Neural progenitor cell (in vitro differentiated cells): Measurements from ENCODE around the gene ADK. TPM values are rescaled to one million over a fixed set of nuclear protein-coding genes. Genes with fewer than 3 reads are reported as not detected.

ENCODE experiments used
- DNase-seq: peaks from one replicate; pipeline ENCODE4 v3.0.0-alpha.2; 2016; ENCODE audit warnings: low spot score
- H2AFZ ChIP-seq: fragments of 200-600 bp; sonication (generic); replicated peaks from 2 replicates; pipeline ENCODE4 v1.6.1; 2016; ENCODE audit warnings: antibody characterized with exemption
- H3F3A ChIP-seq: fragments of 200-600 bp; sonication (generic); 2 replicates; pipeline ENCODE4 v1.6.1; 2016; ENCODE audit warnings: antibody characterized with exemption, low read depth
- H3K27ac ChIP-seq: fragments of 200-600 bp; sonication (generic); 2 replicates; pipeline ENCODE4 v1.5.1; 2016; ENCODE audit warnings: mild to moderate bottlenecking
- H3K27me3 ChIP-seq: fragments of 200-600 bp; sonication (generic); 2 replicates; pipeline ENCODE4 v1.6.1; 2016; ENCODE audit warnings: mild to moderate bottlenecking, moderate library complexity
- H3K36me3 ChIP-seq: fragments of 200-600 bp; sonication (generic); 2 replicates; pipeline ENCODE4 v1.5.1; 2016
- H3K4me1 ChIP-seq: fragments of 200-600 bp; sonication (generic); 2 replicates; pipeline ENCODE4 v1.6.1; 2016; ENCODE audit warnings: mixed run types
- H3K4me2 ChIP-seq: fragments of 200-600 bp; sonication (generic); 2 replicates; pipeline ENCODE4 v1.6.1; 2016
- H3K4me3 ChIP-seq: fragments of 200-600 bp; sonication (generic); 2 replicates; pipeline ENCODE4 v1.5.1; 2016
- H3K79me2 ChIP-seq: fragments of 200-600 bp; sonication (generic); 2 replicates; pipeline ENCODE4 v1.6.1; 2016; ENCODE audit warnings: low read depth
- H3K9ac ChIP-seq: fragments of 200-600 bp; sonication (generic); 2 replicates; pipeline ENCODE4 v1.6.1; 2016
- H3K9me3 ChIP-seq: fragments of 200-600 bp; sonication (generic); 2 replicates; pipeline ENCODE4 v1.5.1; 2016; ENCODE audit warnings: low read depth
- H4K20me1 ChIP-seq: fragments of 200-600 bp; sonication (generic); 2 replicates; pipeline ENCODE4 v1.6.1; 2016; ENCODE audit warnings: low read depth
- H3K27ac Mint-ChIP-seq: 3 replicates; pipeline ENCODE4 v1.8.0; 2021; ENCODE audit warnings: mixed read lengths
- H3K27me3 Mint-ChIP-seq: 2 replicates; pipeline ENCODE4 v1.8.0; 2022; ENCODE audit warnings: low read depth, mild to moderate bottlenecking, inconsistent platforms, moderate library complexity, mixed read lengths; ENCODE audit not compliant: insufficient read depth
- H3K36me3 Mint-ChIP-seq: 3 replicates; pipeline ENCODE4 v1.8.0; 2021; ENCODE audit warnings: mixed read lengths
- H3K4me1 Mint-ChIP-seq: 3 replicates; pipeline ENCODE4 v1.8.0; 2021; ENCODE audit warnings: mixed read lengths
- H3K4me3 Mint-ChIP-seq: 3 replicates; pipeline ENCODE4 v1.8.0; 2021; ENCODE audit warnings: mild to moderate bottlenecking, moderate library complexity, mixed read lengths
- H3K9me3 Mint-ChIP-seq: 3 replicates; pipeline ENCODE4 v1.8.0; 2020; ENCODE audit warnings: mixed read lengths
- EZH2 ChIP-seq: fragments of 200-600 bp; sonication (generic); IDR thresholded peaks from 2 replicates; pipeline ENCODE4 v1.6.1; 2017; ENCODE audit warnings: antibody characterized with exemption, mild to moderate bottlenecking, moderate library complexity
- EZH2phosphoT487 ChIP-seq: fragments of 200-600 bp; sonication (generic); IDR thresholded peaks from 2 replicates; pipeline ENCODE4 v1.6.1; 2017; ENCODE audit warnings: antibody characterized with exemption
- total RNA-seq: library from RNA; depleted of rRNA; stranded (reverse); fragments of >200 nt; gene quantifications from 2 replicates; pipeline ENCODE4 v1.2.3, GENCODE V29; 2015; ENCODE audit warnings: low replicate concordance
- TF ChIP-seq, protein P1 (sequence below): fragments of 200-600 bp; sonication (generic); IDR thresholded peaks from 2 replicates; pipeline ENCODE4 v1.5.1; 2017; ENCODE audit warnings: antibody characterized with exemption, mild to moderate bottlenecking

The ADK gene
- total RNA-seq, 1 donor from 2014 or later, result 50.9 TPM

DNA sequence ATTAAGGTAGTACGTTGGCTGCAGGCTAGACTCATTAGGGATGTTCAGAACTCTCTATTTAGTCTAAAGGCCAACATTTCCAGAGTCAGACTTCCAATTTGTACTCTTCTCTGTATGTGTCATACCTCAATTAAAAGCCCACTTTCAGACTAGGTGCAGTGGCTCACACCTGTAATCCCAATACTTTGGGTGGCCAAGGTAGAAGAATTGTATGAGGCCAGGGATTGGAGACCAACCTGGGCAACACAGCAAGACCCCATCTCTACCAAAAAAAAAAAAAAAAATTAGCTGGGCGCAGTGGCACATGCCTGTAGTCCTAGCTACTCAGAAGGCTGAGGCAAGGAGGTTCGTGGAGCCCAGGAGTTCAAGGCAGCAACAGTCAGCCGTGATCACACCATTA, 484.6 kb downstream of the ADK start:
- Histone ChIP-seq H4K20me1 (no peaks in the 10 kb centered on the region), H3K4me1 (peaks cover 15% of the 10 kb centered on the region), H3K27me3 (no peaks in the 10 kb centered on the region), H3K79me2 (no peaks in the 10 kb centered on the region), H3K27ac (no peak overlapping the region), H3K4me2 (no peak overlapping the region), H3K9ac (no peak overlapping the region), H3K36me3 (no peaks in the 10 kb centered on the region), H2AFZ (no peak overlapping the region), H3F3A (peaks cover 18% of the 10 kb centered on the region), H3K4me3 (no peak overlapping the region), H3K9me3 (no peaks in the 10 kb centered on the region)
- H3K4me1 Mint-ChIP-seq, result peaks cover 14% of the 10 kb centered on the region
- no peaks in the 10 kb centered on the region for H3K27me3 Mint-ChIP-seq
- H3K36me3 Mint-ChIP-seq, result peaks cover 8% of the 10 kb centered on the region
- H3K27ac Mint-ChIP-seq, result no peak overlapping the region
- TF ChIP-seq, protein P1, sequence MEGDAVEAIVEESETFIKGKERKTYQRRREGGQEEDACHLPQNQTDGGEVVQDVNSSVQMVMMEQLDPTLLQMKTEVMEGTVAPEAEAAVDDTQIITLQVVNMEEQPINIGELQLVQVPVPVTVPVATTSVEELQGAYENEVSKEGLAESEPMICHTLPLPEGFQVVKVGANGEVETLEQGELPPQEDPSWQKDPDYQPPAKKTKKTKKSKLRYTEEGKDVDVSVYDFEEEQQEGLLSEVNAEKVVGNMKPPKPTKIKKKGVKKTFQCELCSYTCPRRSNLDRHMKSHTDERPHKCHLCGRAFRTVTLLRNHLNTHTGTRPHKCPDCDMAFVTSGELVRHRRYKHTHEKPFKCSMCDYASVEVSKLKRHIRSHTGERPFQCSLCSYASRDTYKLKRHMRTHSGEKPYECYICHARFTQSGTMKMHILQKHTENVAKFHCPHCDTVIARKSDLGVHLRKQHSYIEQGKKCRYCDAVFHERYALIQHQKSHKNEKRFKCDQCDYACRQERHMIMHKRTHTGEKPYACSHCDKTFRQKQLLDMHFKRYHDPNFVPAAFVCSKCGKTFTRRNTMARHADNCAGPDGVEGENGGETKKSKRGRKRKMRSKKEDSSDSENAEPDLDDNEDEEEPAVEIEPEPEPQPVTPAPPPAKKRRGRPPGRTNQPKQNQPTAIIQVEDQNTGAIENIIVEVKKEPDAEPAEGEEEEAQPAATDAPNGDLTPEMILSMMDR, result no peak
- TF ChIP-seq EZH2phosphoT487 (no peak), EZH2 (no peak)
- DNase-seq, result no peak
- no peak overlapping the region for H3K4me3 Mint-ChIP-seq
- H3K9me3 Mint-ChIP-seq, result peaks cover 12% of the 10 kb centered on the region

DNA sequence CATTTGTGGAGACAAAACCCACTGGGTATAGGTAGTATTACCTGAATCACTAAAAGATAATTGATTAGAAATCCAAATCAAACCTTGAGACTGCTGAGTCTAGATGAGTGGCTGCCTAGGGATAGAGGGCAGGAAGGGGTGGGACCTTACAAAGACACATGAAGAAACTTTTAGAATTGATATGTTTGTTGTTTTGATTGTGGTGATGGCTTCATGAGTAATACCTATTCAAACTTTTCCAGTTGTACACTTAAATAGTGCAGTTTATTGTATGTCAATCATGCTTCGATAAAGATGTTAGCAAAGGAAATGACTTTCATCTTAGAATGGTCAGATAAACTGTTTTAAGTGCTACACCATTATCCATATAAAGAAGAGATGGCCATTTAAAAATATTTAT, 486.7 kb downstream of the ADK start:
- Mint-ChIP-seq H3K36me3 (peaks cover 4% of the 10 kb centered on the region), H3K4me3 (no peak overlapping the region)
- no peak overlapping the region for H2AFZ ChIP-seq

DNA sequence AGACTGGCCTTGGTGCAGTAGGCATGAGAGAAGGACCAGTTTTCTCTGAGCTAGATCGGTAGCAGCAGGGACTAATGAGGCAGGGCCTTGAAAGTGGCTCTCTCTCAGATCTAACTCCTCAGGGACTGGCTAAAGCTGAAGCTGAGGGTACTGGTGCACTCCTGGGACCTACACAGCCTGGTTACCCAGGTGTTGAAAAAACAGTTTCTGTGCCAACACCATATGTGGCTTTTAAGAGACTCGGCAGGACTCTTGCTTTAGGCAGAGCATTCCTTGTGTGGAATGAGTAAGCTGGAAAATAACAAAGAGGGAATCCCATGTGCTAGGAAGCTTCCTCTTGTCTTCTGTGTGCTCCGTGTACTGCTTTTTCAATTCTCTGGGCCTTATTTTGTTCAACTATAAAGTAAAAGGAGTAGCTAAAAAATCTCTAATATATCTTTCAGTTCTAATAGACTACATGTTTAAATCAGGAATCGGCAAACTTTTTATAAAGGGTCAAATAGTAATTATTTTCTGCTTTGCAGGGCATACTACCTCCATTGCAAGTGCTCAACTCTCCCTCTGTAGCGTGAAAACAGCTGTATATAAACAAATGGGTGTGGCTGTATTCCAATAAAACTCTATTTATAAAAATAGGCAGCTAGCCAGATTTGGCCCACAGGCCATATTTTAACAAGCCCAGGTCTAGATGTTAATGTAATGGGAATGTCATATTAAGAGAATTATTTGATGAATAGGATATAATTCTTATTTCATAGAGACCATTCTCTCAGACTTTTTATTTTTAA, 489.3 kb downstream of the ADK start:
- TF ChIP-seq, protein P1, result no peak
- no peak for TF ChIP-seq EZH2phosphoT487
- no peak for TF ChIP-seq EZH2
- peak; percentile 70 for DNase-seq
- Histone ChIP-seq H3K9ac (no peak overlapping the region), H3K4me2 (peak overlapping the region; percentile 46), H3F3A (peaks cover 21% of the 10 kb centered on the region), H3K36me3 (no peaks in the 10 kb centered on the region), H2AFZ (peak overlapping the region; percentile 8), H4K20me1 (no peaks in the 10 kb centered on the region), H3K4me1 (peaks cover 17% of the 10 kb centered on the region), H3K27me3 (no peaks in the 10 kb centered on the region), H3K4me3 (peak overlapping the region; percentile 14), H3K27ac (peak overlapping the region; percentile 87), H3K9me3 (no peaks in the 10 kb centered on the region), H3K79me2 (no peaks in the 10 kb centered on the region)
- peaks cover 21% of the 10 kb centered on the region for H3K4me1 Mint-ChIP-seq
- H3K36me3 Mint-ChIP-seq, result peaks cover 7% of the 10 kb centered on the region
- peaks cover 8% of the 10 kb centered on the region for H3K9me3 Mint-ChIP-seq
- peak overlapping the region; percentile 47 for H3K27ac Mint-ChIP-seq
- no peaks in the 10 kb centered on the region for H3K27me3 Mint-ChIP-seq
- H3K4me3 Mint-ChIP-seq, result no peak overlapping the region

More for the DNA sequence above, 486.7 kb downstream of the ADK start:
- H3K4me3 ChIP-seq, result no peak overlapping the region
- peaks cover 17% of the 10 kb centered on the region for H3K4me1 ChIP-seq
- no peaks in the 10 kb centered on the region for H3K27me3 ChIP-seq
- H3K4me2 ChIP-seq, result no peak overlapping the region
- H3K9me3 Mint-ChIP-seq, result peaks cover 12% of the 10 kb centered on the region
- TF ChIP-seq, protein P1, result no peak
- TF ChIP-seq EZH2 (no peak), EZH2phosphoT487 (no peak)
- H3F3A ChIP-seq, result peaks cover 21% of the 10 kb centered on the region
- no peaks in the 10 kb centered on the region for H3K79me2 ChIP-seq
- H3K36me3 ChIP-seq, result no peaks in the 10 kb centered on the region
- H3K9me3 ChIP-seq, result no peaks in the 10 kb centered on the region
- no peaks in the 10 kb centered on the region for H3K27me3 Mint-ChIP-seq
- no peak overlapping the region for H3K9ac ChIP-seq
- peaks cover 17% of the 10 kb centered on the region for H3K4me1 Mint-ChIP-seq
- no peaks in the 10 kb centered on the region for H4K20me1 ChIP-seq
- H3K27ac ChIP-seq, result no peak overlapping the region
- DNase-seq, result no peak
- no peak overlapping the region for H3K27ac Mint-ChIP-seq
